ENCODE measurements around the gene C19orf47.

C19orf47 gene

DNA sequence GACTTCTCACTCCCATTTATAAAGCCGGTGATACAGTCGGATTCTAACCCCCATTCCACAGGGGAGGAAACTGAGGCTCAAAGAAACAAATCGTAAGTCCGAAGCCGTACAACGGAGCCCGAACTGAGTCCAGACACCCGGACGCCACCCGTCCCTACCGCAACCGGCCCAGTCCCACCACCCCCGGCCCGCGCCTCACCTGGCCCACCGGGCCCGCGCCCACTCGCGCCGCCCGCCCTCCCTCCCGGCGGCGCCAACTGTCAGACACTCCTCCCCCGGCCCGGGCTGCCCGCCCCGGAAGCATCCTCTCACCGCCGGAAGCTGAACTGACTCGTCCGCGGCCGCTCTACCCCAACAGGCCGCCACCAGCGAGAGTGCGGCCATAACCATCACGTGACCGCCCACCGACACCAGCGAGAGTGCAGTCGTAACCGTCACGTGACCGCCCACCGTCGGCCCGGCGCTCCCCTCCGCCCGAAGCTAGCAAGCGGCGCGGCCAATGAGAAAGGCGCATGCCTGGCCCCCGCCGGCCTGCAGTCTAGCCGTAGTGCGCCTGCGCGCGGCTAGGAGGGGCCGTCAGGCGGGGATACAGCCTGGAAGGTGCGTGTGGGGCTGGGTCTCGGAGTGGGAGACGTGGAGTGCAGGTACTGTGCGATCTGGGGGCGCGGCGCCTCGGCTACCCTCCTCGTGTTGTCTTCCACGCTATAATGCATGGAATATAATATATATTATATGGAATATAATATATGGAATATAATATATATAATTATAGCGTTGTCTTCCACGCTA lies at the start of gene C19orf47, which contains the start of gene PLD3:
Gene C19orf47 (minus strand): TSS at position 273 of the 789 bp plus-strand sequence. CDS start 6,540 bp downstream, outside the sequence.
Gene PLD3 (plus strand): TSS at position 571 of the 789 bp plus-strand sequence. CDS start 17,789 bp downstream, outside the sequence.
- DNase-seq (ENCODE audit: low read depth, low spot score): peak; percentile 95
- peak within 1 kb of the TSS; percentile 40 for H3K27ac ChIP-seq

DNA sequence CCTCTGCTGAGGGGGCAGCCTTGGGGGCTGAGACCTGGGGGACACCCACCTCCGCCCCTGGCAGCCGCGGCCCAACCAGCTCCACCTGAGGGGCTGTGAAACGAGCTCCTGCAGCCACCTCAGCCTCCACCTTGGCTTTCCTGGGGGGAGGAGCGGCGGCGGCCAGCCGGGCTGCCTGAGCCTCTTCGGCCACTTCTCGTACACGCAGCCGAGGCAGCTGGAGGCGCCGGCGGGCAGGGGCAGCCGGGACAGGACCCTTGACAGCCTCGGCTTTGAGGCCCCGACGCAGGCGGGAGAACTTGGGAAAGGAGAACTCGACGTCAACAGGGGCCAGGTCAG lies 49.3 kb upstream of the C19orf47 start:
- H3K27ac ChIP-seq: no peak overlapping the region
- no peak for DNase-seq (ENCODE audit: low read depth, low spot score)

DNA sequence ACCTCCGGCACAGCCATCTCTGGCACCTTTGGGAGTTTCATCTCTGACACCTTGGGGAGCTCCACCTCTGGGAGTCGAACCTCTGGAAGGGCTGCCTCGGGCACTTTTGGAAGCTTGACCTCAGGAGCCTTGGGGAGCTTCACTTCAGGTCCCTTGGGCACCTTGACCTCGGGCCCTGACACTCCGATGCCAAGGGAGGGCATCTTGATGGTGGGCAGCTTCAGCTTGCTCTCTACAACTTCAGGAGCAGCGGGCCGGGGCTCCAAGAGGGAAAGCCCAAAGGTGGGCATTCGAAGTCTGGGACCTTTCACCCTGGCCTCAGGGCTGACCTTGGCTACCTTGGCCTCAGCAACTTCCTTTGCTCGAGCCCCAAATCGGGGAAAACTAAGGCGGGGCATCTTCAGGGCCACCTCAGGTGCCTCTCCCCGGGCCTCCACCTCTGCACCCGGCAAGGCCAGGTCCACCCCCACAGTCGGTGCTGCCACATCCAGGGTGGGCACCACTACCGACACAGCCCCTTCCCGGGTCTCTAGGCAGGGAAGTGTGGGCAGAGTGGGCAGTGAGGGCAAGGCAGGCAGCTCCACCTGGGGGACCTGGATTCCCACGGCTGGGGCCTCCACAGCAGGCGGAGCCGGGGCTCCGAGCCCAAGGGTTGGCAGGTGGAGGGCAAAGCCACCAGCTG lies 48.8 kb upstream of the C19orf47 start:
- H3K27ac ChIP-seq: no peak overlapping the region
- no peak for DNase-seq (ENCODE audit: low read depth, low spot score)

- no peak for DNase-seq (ENCODE audit: low read depth, low spot score)
- no peak overlapping the region for H3K27ac ChIP-seq
These were observed 47.8 kb upstream of the C19orf47 start for GRCh38 chr19:40395956-40396355.

DNA sequence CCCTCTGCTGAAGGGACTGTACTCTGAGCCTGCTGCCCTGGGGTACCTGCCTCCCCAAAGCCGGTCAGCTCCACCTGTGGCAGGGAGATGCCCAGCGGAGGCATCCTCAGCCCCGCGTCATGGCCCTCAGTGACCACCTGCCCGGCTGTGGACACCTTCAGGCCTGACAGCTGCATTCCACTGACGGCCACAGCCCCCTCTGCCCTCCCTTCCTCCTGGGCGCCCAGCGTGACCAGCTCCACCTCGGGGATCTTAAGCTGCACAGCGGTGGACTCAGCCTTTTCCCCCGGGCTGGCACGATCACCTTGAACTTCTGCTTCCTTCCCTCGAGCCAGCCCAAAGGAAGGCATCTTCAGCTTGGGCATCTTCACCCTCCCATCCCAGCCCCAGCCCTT lies 46.6 kb upstream of the C19orf47 start:
- H3K27ac ChIP-seq: no peak overlapping the region
- DNase-seq (ENCODE audit: low read depth, low spot score): no peak

DNA sequence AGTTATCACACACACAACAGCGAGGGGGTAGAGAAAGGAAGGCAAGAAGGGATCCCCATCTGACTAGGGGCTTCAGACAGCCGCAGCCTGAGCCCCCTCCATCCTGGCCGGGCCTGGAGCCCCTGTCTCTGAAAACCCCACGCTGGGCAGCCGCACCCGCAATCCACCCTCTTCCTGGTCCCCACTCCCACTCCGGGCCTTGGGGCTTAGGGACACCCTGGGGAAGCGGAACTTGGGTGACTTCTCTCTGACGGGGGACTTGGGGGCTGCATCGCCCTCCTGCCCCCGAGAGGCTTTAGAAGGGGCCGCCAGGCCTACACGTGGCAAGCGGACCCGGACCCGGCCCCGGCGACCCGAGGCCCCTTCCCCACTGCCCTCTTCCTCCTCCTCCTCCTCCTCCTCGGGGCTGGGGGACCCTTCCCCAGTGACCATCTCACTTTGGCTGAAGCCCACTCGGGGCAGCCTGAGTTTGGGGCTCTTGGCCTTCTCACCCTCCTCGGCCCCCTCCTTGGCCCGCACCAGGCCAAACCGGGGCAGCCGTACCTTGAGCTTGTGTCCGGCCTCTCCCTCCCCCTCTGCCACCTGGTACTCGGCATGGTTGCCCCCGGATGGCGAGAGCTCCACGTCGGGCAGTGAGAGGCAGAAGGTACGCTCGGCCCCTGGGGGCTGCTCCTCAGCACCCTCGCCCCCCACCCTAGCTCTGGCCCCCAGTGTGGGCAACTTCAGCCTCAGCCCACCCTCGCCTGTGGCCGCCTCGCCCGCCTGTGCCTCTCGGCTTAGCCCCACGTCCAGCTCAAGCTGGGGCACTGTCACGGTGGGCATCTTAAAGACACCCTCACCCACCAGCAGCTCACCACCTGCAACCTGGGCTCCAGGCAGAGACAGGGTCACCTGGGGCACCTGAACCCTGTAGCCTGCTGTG lies 46.0 kb upstream of the C19orf47 start:
- no peak for DNase-seq (ENCODE audit: low read depth, low spot score)
- no peak overlapping the region for H3K27ac ChIP-seq

GRCh38 chr19:40392894-40393517 lies 44.8 kb upstream of the C19orf47 start:
- H3K27ac ChIP-seq: no peak overlapping the region
- DNase-seq (ENCODE audit: low read depth, low spot score): no peak

GRCh38 chr19:40392123-40392522 lies 43.9 kb upstream of the C19orf47 start:
- no peak overlapping the region for H3K27ac ChIP-seq
- DNase-seq (ENCODE audit: low read depth, low spot score): no peak

DNA sequence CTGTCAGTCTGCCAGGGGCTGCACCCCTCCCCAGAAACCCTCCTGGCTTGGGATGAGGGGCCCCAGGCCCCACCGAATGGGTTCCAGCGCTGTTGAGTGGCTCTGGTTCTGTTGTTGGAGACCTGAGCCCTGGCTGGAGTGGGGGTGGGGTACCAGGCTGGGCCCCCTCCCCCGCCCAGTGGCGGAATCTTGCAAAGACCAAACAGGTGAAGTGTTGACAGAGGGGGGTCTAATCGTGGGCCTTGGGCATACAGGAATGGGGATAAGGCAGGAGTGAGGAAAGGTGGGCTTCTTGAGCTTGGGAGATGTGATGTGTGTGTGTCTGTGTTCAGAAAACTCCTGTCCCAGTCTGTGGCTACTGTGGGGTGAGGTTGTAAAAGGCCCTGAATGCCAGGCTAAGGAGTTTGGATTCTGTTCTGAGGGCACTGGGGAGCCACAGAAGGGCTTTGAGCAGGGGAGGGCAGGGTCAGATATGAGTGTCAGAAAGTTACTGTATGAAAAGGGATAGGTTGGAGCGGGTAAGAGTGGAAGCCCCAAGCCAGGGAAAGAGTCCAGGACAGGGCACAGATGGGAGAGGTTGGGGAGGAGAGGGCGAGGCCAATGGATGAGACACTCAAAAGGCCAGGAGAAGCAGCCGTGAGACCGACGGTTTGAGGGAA lies 42.0 kb upstream of the C19orf47 start, which contains the start of gene HIPK4:
Gene HIPK4 (minus strand): TSS at position 98 of the 659 bp plus-strand sequence. CDS start 279 bp downstream, outside the sequence.
- no peak within 1 kb of the TSS for H3K27ac ChIP-seq
- DNase-seq (ENCODE audit: low read depth, low spot score): no peak

- no peak for DNase-seq (ENCODE audit: low read depth, low spot score)
These were observed 41.3 kb upstream of the C19orf47 start for GRCh38 chr19:40389404-40390083.

GRCh38 chr19:40388481-40388880 lies 40.3 kb upstream of the C19orf47 start:
- DNase-seq (ENCODE audit: low read depth, low spot score): no peak
- H3K27ac ChIP-seq: no peak overlapping the region

More at GRCh38 chr19:40389404-40390083, 41.3 kb upstream of the C19orf47 start:
- no peak overlapping the region for H3K27ac ChIP-seq

GRCh38 chr19:40387155-40387554 lies 39.0 kb upstream of the C19orf47 start:
- no peak for DNase-seq (ENCODE audit: low read depth, low spot score)
- H3K27ac ChIP-seq: no peak overlapping the region

DNA sequence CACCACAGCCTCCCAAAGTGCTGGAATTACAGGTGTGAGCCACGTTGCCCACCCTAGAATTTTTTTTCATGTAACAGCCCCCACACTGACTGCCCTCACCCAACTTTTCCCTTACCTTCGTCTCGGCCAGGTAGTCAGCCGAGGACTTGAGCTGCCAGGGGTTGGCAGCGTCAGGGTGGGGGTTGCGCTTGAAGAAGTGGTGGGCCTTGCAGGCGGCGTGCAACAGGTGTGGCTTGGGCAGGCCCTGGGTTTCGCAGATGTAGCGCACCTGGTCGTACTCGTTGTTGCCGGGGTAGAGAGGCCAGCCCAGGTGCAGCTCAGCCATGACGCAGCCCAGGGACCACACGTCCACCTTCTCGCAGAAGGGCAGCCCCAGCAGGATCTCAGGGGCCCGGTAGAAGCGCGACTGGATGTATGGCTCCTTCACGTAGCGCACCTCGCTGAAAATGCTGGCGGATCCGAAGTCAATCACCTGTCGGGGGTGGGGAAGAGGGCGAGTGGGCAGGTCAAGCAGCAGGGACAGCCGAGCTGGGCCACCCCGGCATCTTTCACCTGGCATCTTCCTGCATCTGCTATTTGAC lies 35.6 kb upstream of the C19orf47 start:
- no peak overlapping the region for H3K27ac ChIP-seq
- DNase-seq (ENCODE audit: low read depth, low spot score): no peak

DNA sequence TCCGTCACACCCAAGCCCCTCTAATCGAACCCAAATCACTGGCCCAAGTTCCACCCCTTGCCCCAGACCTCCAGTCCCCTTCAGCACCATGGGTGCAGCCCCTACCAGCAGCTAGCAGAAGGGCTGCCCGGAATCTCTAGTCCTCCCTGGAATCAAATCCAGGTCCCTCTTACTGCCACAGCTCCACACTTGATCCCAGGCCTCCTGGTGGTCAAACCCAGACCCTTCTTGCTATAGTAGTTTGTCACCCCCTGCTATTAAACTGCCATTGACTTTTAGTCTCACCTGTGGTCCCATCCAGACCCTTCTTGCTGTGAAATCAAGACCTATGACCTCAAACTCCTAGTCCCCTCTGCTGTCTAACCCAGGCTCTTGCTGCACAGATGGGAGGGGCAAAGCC lies 33.1 kb upstream of the C19orf47 start:
- H3K27ac ChIP-seq: no peak overlapping the region
- DNase-seq (ENCODE audit: low read depth, low spot score): no peak

- DNase-seq (ENCODE audit: low read depth, low spot score): no peak
- no peak overlapping the region for H3K27ac ChIP-seq
These were observed 32.2 kb upstream of the C19orf47 start for GRCh38 chr19:40380199-40381037.

GRCh38 chr19:40379446-40380198 lies 31.4 kb upstream of the C19orf47 start:
- no peak for DNase-seq (ENCODE audit: low read depth, low spot score)
- H3K27ac ChIP-seq: no peak overlapping the region

DNA sequence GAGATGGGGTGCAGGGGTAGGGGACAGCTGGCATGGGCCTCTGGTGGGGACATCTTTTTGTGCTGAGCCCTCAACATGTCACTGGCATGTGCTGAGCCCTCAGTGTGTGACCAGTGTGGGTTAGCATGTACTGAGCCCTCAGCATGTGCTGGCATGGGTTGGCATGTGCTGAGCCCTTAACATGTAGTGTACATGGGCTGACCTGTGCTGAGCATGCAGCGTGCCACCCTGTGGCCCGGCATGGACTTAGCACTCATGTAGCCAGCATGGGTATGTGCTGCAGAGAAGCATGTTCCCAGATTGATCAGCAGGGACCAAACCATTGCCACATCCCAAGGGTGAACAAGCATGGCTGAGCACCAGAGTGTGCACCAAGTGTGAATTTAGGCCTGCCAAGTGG lies 30.3 kb upstream of the C19orf47 start:
- DNase-seq (ENCODE audit: low read depth, low spot score): no peak

More for the DNA sequence above, 30.3 kb upstream of the C19orf47 start:
- no peak overlapping the region for H3K27ac ChIP-seq

Data from epithelial cell of prostate (primary cell).